Endothelial cell of umbilical vein (primary cell): ENCODE measurements around the gene GOLIM4. TPM values are rescaled to one million over a fixed set of nuclear protein-coding genes. Genes with fewer than 3 reads are reported as not detected.
"Not testable (repeated sequence)": the region's sequence is repeated elsewhere in the genome, so short reads cannot be mapped to it uniquely, and the experiment has no call there.

Source experiments
- BruUV-seq: library from RNA; stranded (reverse); fragments of 400-500 nt; replicated peaks from 2 replicates; lab custom pipeline; 2021; lab: Mats Ljungman, UMichigan
- CTCF ChIA-PET: fragments of 300-600, 350-600 bp; sonication (Branson Sonifier 250); formaldehyde crosslinking; loops from one replicate; lab custom pipeline; 2021; ENCODE audit warnings: antibody characterized with exemption, inconsistent platforms; lab: Charles Lee
- POLR2A ChIA-PET: fragments of 300-600, 350-600 bp; sonication (Branson Sonifier 250); formaldehyde crosslinking; loops from one replicate; lab custom pipeline; 2021; ENCODE audit warnings: antibody characterized with exemption, inconsistent platforms; lab: Charles Lee
- DNase-seq: peaks from one replicate; pipeline ENCODE4 v3.0.0-alpha.2; 2011; ENCODE audit warnings: low read depth, low spot score
- FAIRE-seq: peaks from 2 replicates; lab custom pipeline; 2011; peaks lifted over from hg19 to GRCh38; lab: Jason Lieb, UNC
- H2AFZ ChIP-seq: 2 replicates; pipeline ENCODE4 v1.6.0; 2012; ENCODE audit warnings: low read depth, low read length, control low read depth, inconsistent platforms
- H3K27ac ChIP-seq: 2 replicates; pipeline ENCODE4 v1.5.1; 2011; ENCODE audit warnings: low read depth, mild to moderate bottlenecking, control low read depth, low read length, moderate library complexity; ENCODE audit not compliant: insufficient read depth
- H3K27me3 ChIP-seq, 2 experiments: 2 replicates each; pipeline versions ENCODE4 v1.6.0 to v1.6.1; 2011; ENCODE audit warnings: low read length in 2 of 2, mixed read lengths in 1 of 2; ENCODE audit not compliant: control insufficient read depth in 2 of 2, insufficient read depth in 2 of 2
- H3K36me3 ChIP-seq, 2 experiments: 2 replicates in 1 of 2; 3 replicates in 1 of 2; pipeline ENCODE4 v1.5.1; 2011; ENCODE audit warnings: low read length in 2 of 2, mild to moderate bottlenecking in 1 of 2, moderate library complexity in 1 of 2; ENCODE audit not compliant: control insufficient read depth in 2 of 2, insufficient read depth in 2 of 2; ENCODE audit errors: extremely low read depth in 1 of 2
- H3K4me1 ChIP-seq: 3 replicates; pipeline ENCODE4 v1.5.1; 2011; ENCODE audit warnings: mild to moderate bottlenecking, low read length; ENCODE audit not compliant: control insufficient read depth, insufficient read depth; ENCODE audit errors: extremely low read depth
- H3K4me2 ChIP-seq: 2 replicates; pipeline ENCODE4 v1.6.1; 2011; ENCODE audit warnings: low read length, control low read depth, mixed read lengths; ENCODE audit not compliant: insufficient read depth
- H3K4me3 ChIP-seq, 3 experiments: fragments of 200-600 bp in 1 of 3; sonication (generic), shearing (Covaris generic) in 1 of 3; replicated peaks in 1 of 3; 2 replicates each; pipeline ENCODE4 v1.5.1; 2011 to 2016; ENCODE audit warnings: control low read depth in 3 of 3, low read length in 3 of 3, mild to moderate bottlenecking in 2 of 3, inconsistent platforms in 1 of 3, low read depth in 1 of 3, moderate library complexity in 1 of 3; ENCODE audit not compliant: insufficient read depth in 1 of 3
- H3K79me2 ChIP-seq: 2 replicates; pipeline ENCODE4 v1.6.0; 2012; ENCODE audit warnings: low read length, inconsistent platforms; ENCODE audit not compliant: control insufficient read depth, insufficient read depth
- H3K9ac ChIP-seq: replicated peaks from 2 replicates; pipeline ENCODE3; 2011; ENCODE audit warnings: low read length, control low read depth; ENCODE audit not compliant: insufficient read depth; ENCODE audit errors: extremely low read depth
- H3K9me1 ChIP-seq: replicated peaks from 3 replicates; pipeline ENCODE4 v1.6.0; 2011; ENCODE audit warnings: mild to moderate bottlenecking, low read length; ENCODE audit not compliant: control insufficient read depth, insufficient read depth; ENCODE audit errors: extremely low read depth
- H3K9me3 ChIP-seq: replicated peaks from 2 replicates; pipeline ENCODE4 v1.5.1; 2012; ENCODE audit warnings: low read length, inconsistent platforms; ENCODE audit not compliant: control insufficient read depth, insufficient read depth
- H4K20me1 ChIP-seq: replicated peaks from 2 replicates; pipeline ENCODE3; 2011; ENCODE audit warnings: mild to moderate bottlenecking, low read length; ENCODE audit not compliant: control insufficient read depth, insufficient read depth; ENCODE audit errors: extremely low read depth
- EZH2 ChIP-seq: IDR thresholded peaks from 2 replicates; pipeline ENCODE4 v1.6.1; 2012; ENCODE audit warnings: borderline replicate concordance, low read depth, mild to moderate bottlenecking, moderate library complexity, low read length, inconsistent platforms; ENCODE audit not compliant: severe bottlenecking
- FOS ChIP-seq: IDR thresholded peaks from 2 replicates; pipeline ENCODE4 v1.6.1; 2011; ENCODE audit warnings: mild to moderate bottlenecking, low read length, moderate library complexity, borderline replicate concordance; ENCODE audit not compliant: insufficient read depth
- GATA2 ChIP-seq: IDR thresholded peaks from 2 replicates; pipeline ENCODE4 v1.7.0; 2011; ENCODE audit warnings: low read depth, mild to moderate bottlenecking, moderate library complexity, mixed read lengths, low read length; ENCODE audit not compliant: insufficient read length, insufficient read depth
- JUN ChIP-seq: IDR thresholded peaks from 2 replicates; pipeline ENCODE4 v1.6.1; 2011; ENCODE audit warnings: borderline replicate concordance, low read depth; ENCODE audit not compliant: insufficient read length, insufficient read depth
- MAX ChIP-seq: IDR thresholded peaks from 2 replicates; pipeline ENCODE4 v1.6.1; 2011; ENCODE audit not compliant: insufficient read depth, insufficient read length
- POLR2A ChIP-seq: IDR thresholded peaks from 2 replicates; pipeline ENCODE4 v1.6.1; 2012; ENCODE audit warnings: low read depth, mild to moderate bottlenecking, control low read depth, low read length
- POLR2AphosphoS5 ChIP-seq: IDR thresholded peaks from 2 replicates; pipeline ENCODE4 v1.6.1; 2012; ENCODE audit warnings: low read depth, mild to moderate bottlenecking, control low read depth, low read length, moderate library complexity; ENCODE audit not compliant: insufficient read depth
- dilution Hi-C: fragments of 300-500 bp; cut with MboI; formaldehyde crosslinking; loops from one replicate; pipeline ENCODE4 v1.15.0; 2019; ENCODE audit warnings: low sequenced_read_pairs; ENCODE audit not compliant: extremely low pct_ligation_motif_present
- intact Hi-C: fragments of 100-400 bp; cut with micrococcal nuclease; formaldehyde crosslinking; loops from one replicate; pipeline ENCODE4 v1.10.0; 2022
- polyA plus RNA-seq, 4 experiments: library from polyadenylated mRNA; depleted of rRNA in 3 of 4; stranded (reverse) in 3 of 4; unstranded in 1 of 4; fragments of >200 nt; gene quantifications; 2 replicates each; pipeline versions ENCODE4 v1.2.1 to v1.2.3, GENCODE V29; 2011 to 2012; ENCODE audit warnings: missing spikeins in 1 of 4
- total RNA-seq: library from RNA; stranded (reverse); gene quantifications from 2 replicates; pipeline ENCODE4 v1.2.3, GENCODE V29; 2021
- TF ChIP-seq, protein P1 (sequence below), 2 donors: IDR thresholded peaks; 1 replicate in 1 of 2; 2 replicates in 1 of 2; pipeline ENCODE4 v1.5.1; 2011; ENCODE audit warnings: low read length in 2 of 2, mild to moderate bottlenecking in 2 of 2, moderate library complexity in 2 of 2, control low read depth in 1 of 2, inconsistent platforms in 1 of 2, low read depth in 1 of 2; ENCODE audit not compliant: insufficient read depth in 1 of 2; ENCODE audit errors: extremely low read depth in 1 of 2

The GOLIM4 gene
- total and polyA plus RNA-seq, 2 donors (not counting 3 experiments of a cell fraction or from before 2014, with no cell fraction given), result 11.7 to 40.8 TPM

DNA sequence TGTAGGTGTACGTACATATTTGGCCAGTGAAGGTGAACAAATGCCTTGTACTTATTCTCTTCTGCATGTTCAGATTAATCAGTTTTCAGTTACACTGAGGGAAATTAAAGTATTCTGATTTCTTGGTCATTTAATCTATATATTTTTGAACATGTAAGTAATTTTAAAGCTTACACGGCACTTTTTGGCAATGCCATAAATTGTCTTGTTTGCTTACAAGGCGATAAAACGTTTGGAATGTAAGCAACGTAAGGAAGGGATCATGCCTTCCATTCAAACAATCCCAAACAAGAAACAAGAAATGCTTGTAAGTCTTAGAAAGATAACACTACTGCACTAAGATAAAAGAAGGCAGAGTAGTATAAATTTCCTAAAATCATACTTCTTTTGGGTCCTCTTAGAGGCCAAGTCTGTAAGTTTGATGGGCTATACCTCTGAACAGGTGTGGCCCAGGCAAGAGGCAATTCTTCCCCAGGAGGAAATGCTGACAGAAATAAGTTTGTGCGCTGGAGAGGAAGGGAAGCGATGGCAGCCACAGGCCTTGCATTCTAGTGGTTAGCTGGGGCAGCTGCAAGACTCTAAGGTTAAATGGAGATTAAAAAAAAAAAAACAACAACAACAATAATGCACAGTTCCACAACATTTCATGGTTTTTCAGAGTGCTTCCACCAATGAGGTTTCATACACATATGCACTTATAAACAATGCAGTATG lies 73.8 kb downstream of the GOLIM4 start:
- H4K20me1 ChIP-seq, result no peaks in the 10 kb centered on the region
- H3K9me3 ChIP-seq, result no peaks in the 10 kb centered on the region
- H2AFZ ChIP-seq, result no peak overlapping the region
- H3K36me3 ChIP-seq, result peaks cover 8 to 9% of the 10 kb centered on the region in 2 experiments
- peaks cover 19% of the 10 kb centered on the region for H3K4me1 ChIP-seq
- H3K9ac ChIP-seq, result no peak overlapping the region
- no peak overlapping the region for H3K4me3 ChIP-seq
- no peaks in the 10 kb centered on the region for H3K9me1 ChIP-seq
- no peaks in the 10 kb centered on the region for H3K79me2 ChIP-seq
- H3K27me3 ChIP-seq, result no peaks in the 10 kb centered on the region
- no peak overlapping the region for H3K4me2 ChIP-seq
- CTCF ChIA-PET, result interaction anchor here (1.0 to 1.1 kb wide), 2 partner anchors 9 to 16 kb away, joined by 3 read pairs; no protein-coding TSS in a partner anchor
- BruUV-seq, result no TSS peak
- DNase-seq, result no peak
- dilution Hi-C loops (no loop called here), intact Hi-C loops (loop anchor here (5.0 kb wide), 1 partner anchor 95 kb away; no protein-coding TSS in a partner anchor)
- FAIRE-seq, result no peak
- TF ChIP-seq MAX (no peak), POLR2A (no peak), POLR2AphosphoS5 (no peak), FOS (no peak), GATA2 (no peak), EZH2 (no peak), JUN (no peak)
- TF ChIP-seq, protein P1, sequence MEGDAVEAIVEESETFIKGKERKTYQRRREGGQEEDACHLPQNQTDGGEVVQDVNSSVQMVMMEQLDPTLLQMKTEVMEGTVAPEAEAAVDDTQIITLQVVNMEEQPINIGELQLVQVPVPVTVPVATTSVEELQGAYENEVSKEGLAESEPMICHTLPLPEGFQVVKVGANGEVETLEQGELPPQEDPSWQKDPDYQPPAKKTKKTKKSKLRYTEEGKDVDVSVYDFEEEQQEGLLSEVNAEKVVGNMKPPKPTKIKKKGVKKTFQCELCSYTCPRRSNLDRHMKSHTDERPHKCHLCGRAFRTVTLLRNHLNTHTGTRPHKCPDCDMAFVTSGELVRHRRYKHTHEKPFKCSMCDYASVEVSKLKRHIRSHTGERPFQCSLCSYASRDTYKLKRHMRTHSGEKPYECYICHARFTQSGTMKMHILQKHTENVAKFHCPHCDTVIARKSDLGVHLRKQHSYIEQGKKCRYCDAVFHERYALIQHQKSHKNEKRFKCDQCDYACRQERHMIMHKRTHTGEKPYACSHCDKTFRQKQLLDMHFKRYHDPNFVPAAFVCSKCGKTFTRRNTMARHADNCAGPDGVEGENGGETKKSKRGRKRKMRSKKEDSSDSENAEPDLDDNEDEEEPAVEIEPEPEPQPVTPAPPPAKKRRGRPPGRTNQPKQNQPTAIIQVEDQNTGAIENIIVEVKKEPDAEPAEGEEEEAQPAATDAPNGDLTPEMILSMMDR (IDR thresholded peaks at IDR 0.05; ENCODE audit: extremely low read depth in 1 of 2, insufficient read depth in 1 of 2, low read depth in 1 of 2, low read length in 2 of 2), result no peak
- no peak overlapping the region for H3K27ac ChIP-seq
- POLR2A ChIA-PET, result no interaction called here

DNA sequence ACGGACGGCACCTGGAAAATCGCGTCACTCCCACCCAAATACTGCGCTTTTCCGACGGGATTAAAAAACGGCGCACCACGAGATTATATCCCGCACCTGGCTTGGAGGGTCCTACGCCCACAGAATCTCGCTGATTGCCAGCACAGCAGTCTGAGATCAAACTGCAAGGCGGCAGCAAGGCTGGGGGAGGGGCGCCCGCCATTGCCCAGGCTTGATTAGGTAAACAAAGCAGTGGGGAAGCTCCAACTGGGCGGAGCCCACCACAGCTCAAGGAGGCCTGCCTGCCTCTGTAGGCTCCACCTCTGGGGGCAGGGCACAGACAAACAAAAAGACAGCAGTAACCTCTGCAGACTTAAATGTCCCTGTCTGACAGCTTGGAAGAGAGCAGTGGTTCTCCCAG lies 84.4 kb downstream of the GOLIM4 start:
- H3K9me3 ChIP-seq, H3K9me1 ChIP-seq, H3K4me3 ChIP-seq, H3K4me2 ChIP-seq, H3K9ac ChIP-seq, POLR2A ChIA-PET, H3K27me3 ChIP-seq, intact Hi-C loops, H3K4me1 ChIP-seq, CTCF ChIA-PET, H3K79me2 ChIP-seq, H3K36me3 ChIP-seq, H4K20me1 ChIP-seq, dilution Hi-C loops, BruUV-seq, H2AFZ ChIP-seq, FAIRE-seq, DNase-seq, H3K27ac ChIP-seq: not testable (repeated sequence)
